ENCODE results near the gene ASAP2.

Gene ASAP2

DNA sequence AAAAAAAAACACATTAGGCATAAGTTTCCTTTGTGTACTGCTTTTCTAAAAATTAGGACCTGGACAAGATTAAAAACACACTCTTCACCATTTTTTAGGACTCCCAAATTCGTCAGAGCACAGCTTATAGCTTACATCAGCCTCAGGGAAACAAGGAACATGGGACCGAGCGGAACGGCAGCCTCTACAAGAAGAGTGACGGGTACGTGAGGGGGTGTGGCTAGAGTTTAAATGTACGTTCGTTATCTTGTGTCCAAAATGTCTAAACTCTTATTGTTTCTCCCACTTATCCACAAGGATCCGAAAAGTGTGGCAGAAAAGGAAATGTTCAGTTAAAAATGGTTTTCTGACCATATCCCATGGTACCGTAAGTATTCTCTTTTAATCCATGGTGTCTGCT lies 137.8 kb downstream of the ASAP2 start:
- H3K4me3 ChIP-seq (ENCODE audit: low read length), result no peak overlapping the region
- no peak for TF ChIP-seq CTCF (conservative IDR thresholded peaks at IDR 0.05; ENCODE audit: low read length)
- no peak for DNase-seq (ENCODE audit: low read depth)

DNA sequence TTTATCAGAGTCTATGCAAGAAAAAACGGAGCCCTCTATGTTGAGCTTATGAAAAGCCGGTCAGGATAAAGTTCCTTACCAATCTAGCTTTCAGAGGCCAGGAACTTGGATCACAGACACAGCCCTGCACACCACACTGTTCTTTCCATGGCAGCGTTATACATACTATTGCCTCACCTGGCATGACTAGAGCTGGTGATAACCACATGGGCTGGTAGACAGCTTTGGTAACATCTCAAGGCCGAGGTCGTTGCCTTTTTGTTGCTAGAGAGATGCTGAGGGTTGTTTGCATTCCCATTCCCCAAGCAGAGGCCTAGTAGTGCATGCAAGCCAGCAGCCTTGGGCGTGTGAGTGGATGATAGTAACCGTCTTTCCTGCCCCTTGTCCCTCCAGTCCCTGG lies 138.7 kb downstream of the ASAP2 start:
- no peak for TF ChIP-seq CTCF (conservative IDR thresholded peaks at IDR 0.05; ENCODE audit: low read length)

GRCh38 chr2:9345997-9346396 lies 139.4 kb downstream of the ASAP2 start:
- no peak for DNase-seq (ENCODE audit: low read depth)
- TF ChIP-seq CTCF (conservative IDR thresholded peaks at IDR 0.05; ENCODE audit: low read length), result no peak
- H3K4me3 ChIP-seq (ENCODE audit: low read length), result no peak overlapping the region

More for the DNA sequence above, 138.7 kb downstream of the ASAP2 start:
- no peak overlapping the region for H3K4me3 ChIP-seq (ENCODE audit: low read length)
- no peak for DNase-seq (ENCODE audit: low read depth)

DNA sequence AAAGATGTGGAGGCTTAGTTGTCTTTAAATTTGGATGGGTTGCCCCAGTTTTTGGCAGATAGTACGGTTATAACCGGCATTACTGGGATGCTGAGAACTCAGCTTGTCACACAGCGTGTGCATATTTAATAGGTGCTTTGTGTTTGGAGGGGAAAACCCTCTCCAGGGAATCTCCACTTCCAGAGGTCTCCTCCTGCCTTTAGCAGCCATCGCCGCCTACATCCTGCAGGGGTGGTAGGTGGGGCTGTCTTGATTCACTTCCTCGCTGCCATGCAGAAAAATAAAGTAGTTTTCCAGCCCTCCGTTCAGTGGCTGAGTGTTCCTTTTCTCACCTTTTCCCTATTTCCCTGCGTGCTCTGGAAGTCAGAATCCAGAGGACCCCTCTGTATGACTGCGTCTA lies 140.3 kb downstream of the ASAP2 start:
- DNase-seq (ENCODE audit: low read depth), result no peak
- peak overlapping the region; percentile 36 for H3K4me3 ChIP-seq (ENCODE audit: low read length)
- no peak for TF ChIP-seq CTCF (conservative IDR thresholded peaks at IDR 0.05; ENCODE audit: low read length)

- peak; percentile 94 for DNase-seq (ENCODE audit: low read depth)
- no peak for TF ChIP-seq CTCF (conservative IDR thresholded peaks at IDR 0.05; ENCODE audit: low read length)
- peak overlapping the region; percentile 36 for H3K4me3 ChIP-seq (ENCODE audit: low read length)
Measured at GRCh38 chr2:9347411-9347881, 140.8 kb downstream of the ASAP2 start.

GRCh38 chr2:9354318-9354717 lies 147.7 kb downstream of the ASAP2 start:
- DNase-seq (ENCODE audit: low read depth), result no peak
- no peak overlapping the region for H3K4me3 ChIP-seq (ENCODE audit: low read length)
- TF ChIP-seq CTCF (conservative IDR thresholded peaks at IDR 0.05; ENCODE audit: low read length), result no peak

- no peak for DNase-seq (ENCODE audit: low read depth)
- no peak for TF ChIP-seq CTCF (conservative IDR thresholded peaks at IDR 0.05; ENCODE audit: low read length)
- H3K4me3 ChIP-seq (ENCODE audit: low read length), result no peak overlapping the region
Measured at GRCh38 chr2:9355270-9355669, 148.7 kb downstream of the ASAP2 start.

All from AG10803 (cell line).